ENCODE data around the gene GALNT10.
A peak's percentile ranks its signal among the peaks of the same experiment; 100 is the strongest.

Gene GALNT10

DNA sequence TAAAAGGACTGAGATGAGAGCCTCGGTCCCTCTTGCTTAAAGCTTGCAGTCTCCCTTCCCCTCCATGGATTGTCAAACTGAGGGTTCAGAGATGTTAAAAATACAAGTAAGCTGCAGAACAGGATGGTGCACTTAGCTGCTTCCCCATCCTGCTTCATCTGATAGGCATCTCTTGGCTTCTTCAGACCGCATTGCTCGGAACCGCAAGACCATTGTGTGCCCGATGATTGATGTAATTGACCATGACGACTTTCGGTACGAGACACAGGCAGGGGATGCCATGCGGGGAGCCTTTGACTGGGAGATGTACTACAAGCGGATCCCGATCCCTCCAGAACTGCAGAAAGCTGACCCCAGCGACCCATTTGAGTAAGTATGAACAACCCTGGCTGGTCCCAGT lies 189.7 kb downstream of the GALNT10 start:
- no peak for DNase-seq (ENCODE audit: low read depth)

DNA sequence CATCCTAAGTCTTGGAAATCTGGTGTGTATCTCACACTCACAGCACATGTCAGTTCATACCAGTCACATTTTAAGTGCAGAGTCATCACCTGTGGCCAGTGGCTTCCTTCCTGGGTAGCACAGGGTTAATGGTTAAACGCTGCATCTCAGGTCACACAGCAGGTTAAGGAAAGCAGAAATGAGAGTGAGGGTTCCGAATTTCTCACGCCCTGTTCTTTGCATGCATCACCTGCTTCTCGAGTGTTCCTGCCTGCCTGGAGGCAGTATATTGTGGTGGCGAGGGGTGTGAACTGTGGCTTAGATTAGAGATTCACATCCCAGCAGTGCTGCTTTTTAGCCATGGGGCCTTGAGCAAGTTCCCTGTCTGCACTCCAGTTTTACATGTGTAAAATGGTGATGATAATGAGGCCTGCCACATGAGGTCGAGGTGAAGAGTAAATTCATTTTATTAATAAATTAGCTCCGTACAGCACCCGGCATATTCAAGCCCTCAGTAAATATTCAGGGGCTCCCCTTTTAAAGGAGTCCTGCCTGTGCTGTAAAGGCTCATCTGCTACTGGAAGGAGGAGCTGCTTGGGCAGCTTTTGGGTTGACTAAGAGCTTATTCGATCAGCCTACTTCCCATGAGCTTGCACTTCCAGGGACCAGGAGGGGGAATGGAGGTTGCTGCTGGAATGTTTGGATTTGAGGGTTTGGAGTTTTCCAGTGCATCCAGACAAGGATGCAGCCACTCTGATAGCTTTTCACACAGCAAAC lies 194.1 kb downstream of the GALNT10 start:
- DNase-seq (ENCODE audit: low read depth), result no peak

DNA sequence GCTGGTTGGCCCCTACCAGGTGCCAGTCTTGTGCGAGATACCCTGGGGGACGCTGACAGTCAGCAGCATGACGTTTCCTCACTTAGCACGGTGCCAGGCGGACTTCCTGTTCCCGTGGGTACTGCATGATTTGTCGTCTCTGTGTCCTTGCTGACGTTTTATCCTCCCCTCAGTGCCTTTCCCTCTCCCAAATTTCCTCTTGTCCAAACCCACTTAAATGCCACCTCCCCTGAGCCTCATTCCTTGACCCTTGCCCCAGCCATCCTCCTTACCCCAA lies 194.6 kb downstream of the GALNT10 start:
- no peak for DNase-seq (ENCODE audit: low read depth)

DNA sequence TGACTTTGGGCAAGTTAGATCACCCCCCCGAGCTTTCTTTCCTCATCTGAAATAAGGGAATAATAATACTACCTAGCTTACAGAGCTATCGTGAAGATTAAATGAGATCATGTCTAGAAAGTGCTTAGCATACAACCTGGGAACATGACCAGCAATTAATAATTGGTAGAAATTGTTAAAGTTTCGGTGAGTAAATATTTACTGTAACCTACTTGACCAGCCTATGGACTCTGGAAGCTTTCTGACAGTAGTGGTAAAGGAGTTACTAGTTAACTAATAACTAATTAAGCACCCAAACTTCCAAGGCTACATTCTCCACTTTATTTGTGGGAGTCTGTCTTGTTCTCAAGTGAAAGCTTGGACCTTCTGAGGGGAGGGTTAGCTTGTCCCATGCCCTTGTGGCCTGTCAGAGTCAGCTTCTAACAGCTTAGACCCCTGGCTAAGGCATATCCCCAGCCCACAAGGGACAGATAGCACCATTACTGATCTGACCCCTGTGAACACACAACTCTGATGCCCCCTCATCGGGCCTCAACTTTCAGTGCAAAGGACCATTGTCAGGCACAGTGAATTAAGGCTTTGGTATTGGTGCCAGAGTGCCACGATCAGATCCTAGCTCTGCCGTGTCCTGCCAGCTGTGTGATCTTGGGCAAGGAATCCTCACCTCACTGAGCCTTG lies 196.6 kb downstream of the GALNT10 start:
- DNase-seq (ENCODE audit: low read depth), result no peak

DNA sequence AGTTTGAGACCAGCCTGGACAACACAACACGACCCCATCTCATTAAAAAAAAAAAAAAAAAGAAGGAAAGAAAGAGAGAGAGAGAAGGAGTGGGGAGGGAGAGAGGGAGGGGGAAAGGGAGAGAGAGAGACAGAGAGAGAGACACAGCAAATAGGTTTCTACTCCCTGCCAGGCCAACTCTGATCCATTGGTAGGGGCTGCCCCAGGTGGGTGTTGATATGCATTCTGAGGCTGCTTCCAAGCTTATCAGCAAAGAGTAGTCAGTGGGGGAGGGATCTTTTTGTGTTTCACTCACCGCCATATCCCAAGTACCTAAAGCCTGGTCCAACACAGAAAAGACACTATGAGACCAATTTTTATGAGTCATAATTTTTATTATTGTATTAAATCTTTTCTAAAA lies 198.3 kb downstream of the GALNT10 start:
- no peak for DNase-seq (ENCODE audit: low read depth)

DNA sequence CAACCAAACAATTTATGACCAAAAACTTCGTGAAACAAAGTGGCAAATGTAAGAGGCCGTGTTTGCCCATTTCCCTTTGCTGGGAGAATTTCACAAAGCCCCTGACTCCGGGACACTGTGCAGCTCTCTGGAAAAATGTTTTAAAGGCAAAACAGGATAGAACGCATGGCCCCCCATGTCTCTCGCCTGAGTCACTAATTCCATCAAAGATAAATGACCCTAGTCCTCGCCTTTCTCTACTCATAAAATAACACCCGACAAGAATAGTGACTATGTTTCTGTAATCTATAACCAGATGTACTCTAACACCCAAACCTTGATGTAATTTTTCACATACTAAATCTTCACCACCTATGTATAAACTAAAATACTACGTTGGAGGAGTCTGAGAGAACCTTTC lies 199.6 kb downstream of the GALNT10 start:
- no peak for DNase-seq (ENCODE audit: low read depth)

DNA sequence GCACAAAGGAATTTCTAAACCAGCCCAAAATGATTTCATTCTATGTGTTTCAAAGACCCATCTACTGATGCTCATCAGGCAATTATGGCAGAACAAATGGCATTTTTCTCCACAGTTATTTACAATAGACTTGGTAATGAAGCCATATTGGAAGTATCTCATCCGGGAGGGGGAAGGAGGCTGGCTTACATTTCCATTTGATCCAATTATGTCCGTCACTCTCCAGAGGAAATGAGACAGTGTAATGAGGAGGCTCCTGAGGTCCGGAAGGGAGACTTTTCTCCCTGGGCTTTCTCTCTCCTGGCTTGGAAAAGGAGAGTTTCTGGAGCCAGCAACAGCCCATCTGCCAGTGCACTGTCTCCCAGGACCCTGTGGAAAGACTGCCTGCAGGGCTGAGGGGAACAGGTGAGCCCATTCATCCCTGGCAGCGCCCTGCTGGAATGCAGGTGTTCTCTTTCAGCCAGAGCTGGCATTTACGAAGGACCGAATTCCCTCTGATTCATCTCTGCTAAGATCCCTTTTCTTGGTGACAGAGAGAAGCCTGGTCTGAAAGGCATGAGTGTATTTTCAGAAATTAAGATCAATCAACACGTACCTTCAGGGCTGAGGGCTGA lies 200.3 kb downstream of the GALNT10 start:
- DNase-seq (ENCODE audit: low read depth), result no peak

DNA sequence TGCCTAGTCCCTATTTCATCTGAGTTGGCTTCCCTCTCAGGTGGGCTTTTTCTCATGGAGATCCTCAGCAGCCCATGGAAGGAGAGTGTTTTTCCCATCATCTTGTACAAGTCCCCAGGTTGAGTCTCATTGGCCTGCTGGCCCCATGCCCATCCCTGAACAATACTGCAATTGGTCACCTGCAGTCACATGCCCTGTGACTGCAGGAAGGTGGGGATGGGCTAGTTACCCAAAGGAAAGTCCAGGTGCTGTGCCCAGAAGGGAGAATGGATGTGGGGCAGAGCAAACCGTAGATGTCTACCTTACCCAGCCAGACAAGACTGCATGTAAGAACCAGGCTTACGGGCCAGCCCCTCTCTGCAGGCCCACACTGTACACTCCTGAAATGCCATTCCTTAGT lies 201.3 kb downstream of the GALNT10 start:
- DNase-seq (ENCODE audit: low read depth), result no peak

DNA sequence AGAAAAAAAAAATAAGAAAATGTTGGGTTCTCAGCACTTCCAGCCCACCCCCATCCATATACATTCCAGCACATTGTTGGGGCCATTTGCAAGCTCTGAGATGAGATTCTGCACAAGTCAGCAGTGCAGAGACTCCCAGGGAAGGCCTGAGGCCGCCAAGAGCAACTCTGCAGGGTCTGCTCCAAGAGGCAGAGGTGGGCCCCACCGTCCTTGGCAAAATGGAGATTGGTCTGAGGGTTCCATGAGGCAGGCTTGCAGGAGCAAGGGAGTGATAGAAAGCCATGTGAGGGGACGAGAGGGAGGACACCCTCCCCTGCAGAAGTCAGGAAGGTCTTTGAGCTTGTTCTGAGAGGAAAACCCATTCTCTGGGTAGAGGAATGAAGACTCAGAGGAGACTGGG lies 203.3 kb downstream of the GALNT10 start:
- DNase-seq (ENCODE audit: low read depth), result no peak

DNA sequence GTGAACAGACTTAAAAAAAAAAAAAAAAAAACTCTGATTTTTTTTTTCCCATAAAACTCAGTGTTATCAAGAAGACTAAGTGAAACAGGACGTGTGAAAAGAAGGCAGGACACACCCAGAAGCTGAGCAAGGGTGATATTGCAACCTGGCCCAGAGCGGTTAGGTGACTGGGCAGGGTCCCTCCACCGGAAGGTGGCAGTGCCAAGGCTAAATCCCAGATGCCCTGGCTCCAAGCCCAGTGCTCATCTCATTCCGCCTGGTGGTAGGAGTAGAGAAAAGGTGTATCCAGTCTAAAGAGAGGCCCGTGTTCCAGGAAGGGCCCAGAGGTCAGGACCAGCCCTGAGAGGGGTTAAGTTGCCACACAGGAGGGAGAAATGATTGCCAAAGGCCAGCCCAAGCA lies 203.8 kb downstream of the GALNT10 start:
- DNase-seq (ENCODE audit: low read depth), result no peak

DNA sequence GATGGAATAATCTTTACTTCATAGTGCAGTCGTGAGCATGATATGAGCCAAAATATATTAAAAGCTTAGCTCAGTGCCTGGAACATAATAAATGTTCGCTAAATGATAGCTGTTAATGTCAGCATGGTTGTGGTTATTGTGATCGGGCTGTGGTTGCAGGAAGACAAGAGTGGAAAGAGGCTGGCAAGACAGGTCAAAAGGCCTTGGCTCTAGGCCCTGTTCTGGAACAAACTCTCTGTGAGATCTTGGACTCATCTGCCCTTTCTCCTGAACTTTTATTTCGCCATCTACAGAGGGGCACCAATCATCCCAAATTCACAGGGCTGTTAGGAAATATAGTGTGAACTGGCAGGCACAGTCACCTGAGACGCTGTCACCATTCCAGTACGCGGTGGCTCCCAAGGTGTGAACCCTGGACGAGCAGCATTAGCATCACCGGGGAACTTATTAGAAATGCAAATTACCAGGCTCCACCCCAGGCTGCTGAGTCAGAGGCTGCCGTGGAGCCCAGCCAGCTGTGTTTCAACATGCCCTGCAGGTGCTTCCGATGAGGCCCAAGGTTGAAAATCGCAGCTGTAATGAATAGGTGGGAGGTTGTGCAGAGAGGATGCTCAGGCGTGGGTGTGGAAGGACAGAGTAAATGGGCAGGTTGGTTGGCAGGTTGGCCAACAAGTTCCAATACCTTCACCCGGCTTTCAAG lies 205.0 kb downstream of the GALNT10 start:
- DNase-seq (ENCODE audit: low read depth), result no peak

DNA sequence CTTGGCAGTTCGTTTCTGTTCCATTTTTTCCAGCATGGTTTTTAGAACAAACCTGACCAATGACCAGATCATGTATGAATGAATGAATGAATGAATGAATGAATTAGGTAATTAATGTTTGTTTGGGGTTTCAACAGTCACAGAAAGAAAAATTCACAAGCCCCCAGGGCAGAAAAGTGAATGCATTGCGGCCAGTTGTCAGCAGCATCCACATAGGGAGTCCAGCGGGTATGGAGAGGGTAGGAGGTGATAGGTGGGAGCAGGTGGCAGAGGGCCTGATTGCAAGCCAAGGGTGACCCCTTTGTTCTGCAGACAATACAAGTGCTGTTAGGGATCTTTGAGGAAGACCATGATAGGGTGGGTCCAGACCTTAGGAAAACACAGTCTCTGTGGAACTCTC lies 205.6 kb downstream of the GALNT10 start:
- no peak for DNase-seq (ENCODE audit: low read depth)

DNA sequence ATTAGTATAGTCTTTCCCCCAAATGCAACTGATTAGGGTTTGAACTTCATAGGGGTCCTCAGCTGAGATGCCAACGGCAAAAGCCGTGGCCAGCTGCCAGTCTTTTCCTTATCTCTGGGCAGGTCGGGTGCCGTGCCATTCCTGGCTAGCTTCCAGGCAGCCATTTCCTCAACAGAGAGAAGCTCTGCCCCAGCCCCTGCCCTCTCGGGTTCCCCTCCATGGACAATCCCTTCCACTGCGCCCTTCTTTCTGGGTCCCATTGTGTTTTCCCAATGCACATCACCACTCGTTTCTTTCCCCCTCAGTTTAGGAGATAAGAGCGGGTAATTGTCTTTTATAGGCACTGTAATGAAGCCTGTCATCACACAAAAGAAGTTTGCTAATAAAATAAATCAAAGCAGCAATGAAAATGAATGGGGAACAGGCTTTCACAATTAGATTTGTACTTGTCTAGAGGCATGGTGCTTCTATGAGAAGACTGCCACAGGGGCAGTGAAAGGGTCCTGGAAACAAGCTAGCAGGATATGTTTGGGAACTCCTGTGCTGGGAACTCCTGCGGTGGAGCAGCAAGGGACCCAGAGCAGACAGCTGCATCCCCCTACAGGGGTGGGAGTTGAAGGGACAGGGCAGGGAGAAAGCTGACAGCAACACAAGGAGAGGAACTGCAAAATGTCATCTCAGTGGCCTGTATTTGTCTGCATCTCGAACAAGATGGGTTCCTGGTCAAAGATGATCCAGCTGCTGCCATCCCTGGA lies 207.3 kb downstream of the GALNT10 start:
- no peak for DNase-seq (ENCODE audit: low read depth)

DNA sequence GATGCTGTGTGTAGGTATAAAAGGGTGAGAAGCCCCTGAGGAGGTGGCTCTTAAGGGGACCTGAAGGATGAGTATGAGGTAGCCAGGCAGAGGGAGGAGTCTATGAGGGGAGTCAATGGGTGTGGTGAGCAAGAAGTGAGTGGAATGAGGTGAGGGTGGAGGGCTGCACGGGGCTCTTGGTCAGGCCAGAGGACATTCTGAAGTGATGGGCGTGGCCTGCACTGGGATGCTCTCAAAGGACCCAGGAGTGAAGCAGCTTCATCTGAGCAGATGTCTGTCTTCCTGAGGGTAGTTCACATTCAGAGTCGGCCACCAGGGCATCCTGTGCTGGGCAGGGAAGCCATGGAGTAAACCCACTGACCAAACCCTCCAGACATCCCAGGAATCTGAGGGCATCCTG lies 210.1 kb downstream of the GALNT10 start:
- no peak for DNase-seq (ENCODE audit: low read depth)

DNA sequence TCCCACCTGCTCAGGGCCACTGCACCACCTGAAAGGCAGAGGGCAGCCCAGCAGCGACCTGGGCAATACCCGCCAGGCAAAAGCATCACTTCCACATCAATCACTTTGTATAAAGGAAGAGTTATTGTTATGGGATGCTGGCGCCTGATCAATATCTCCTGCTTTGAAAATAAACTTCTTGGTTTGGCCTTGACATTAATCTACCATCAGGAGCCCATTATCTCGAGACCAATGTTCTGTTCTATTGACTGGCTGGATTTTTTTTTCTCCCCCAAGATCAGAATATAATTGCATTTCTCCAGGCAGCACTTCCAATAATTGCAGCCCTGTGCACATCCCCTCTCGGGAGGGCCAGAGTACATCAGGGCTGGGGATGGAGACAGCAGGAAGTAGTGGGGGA lies 210.8 kb downstream of the GALNT10 start:
- DNase-seq (ENCODE audit: low read depth), result no peak

DNA sequence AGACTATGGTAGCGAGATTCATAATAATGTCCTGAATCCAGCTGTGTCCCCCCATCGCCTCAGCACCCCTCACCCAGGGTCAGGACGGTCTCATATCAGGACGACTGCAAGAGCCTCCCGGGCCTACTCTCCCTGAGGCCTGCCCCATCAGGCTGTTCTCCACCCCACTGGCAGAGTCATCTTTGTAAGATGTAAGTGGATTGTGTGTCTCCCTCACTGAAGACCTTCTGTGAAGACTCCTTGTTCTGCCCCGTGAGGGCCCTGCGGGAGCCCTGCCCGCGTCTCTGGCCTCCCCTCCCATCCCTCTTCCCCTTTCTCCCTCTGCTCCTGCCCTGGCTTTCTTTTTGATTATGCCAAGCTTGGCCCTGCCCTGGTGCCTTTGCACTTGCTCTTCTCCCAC lies 211.4 kb downstream of the GALNT10 start:
- DNase-seq (ENCODE audit: low read depth), result no peak

DNA sequence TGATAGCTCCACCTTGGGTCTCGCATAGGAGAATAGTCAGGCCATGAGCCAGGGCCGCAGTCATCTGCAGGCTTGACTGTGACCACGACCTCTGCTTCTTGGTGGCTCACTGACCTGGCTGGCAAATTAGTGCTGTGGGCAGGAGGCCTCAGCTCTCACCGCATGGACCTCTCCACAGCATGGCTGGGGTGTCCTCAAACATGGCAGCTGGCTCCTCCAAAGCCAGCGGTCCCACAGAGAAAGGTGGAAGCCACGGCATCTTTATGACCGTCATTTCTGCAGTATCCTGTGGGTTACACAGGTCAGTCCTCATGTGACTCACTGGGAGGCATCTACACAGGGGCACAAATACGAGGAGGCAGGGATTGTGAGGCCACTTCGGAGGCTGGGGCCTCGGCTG lies 212.1 kb downstream of the GALNT10 start:
- DNase-seq (ENCODE audit: low read depth), result no peak

DNA sequence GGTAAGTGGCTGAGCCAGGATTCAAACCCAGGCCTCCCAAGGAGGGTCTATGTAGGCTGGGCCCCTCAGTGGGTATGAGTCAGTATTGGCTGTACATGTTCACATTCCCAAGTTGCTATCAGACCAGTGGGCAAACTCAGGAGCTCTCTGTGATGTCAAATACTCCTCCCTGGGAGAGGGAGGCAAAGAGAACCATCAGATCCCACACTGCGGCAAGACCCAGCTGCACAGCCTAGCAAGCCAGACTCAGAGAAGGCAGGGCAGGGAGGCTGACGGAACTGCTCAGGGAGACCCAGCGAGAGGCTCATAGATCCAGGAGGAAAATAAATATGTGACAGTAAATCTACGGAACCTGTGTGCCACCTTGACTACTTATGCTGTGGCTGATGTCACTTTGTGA lies 212.7 kb downstream of the GALNT10 start:
- no peak for DNase-seq (ENCODE audit: low read depth)

DNA sequence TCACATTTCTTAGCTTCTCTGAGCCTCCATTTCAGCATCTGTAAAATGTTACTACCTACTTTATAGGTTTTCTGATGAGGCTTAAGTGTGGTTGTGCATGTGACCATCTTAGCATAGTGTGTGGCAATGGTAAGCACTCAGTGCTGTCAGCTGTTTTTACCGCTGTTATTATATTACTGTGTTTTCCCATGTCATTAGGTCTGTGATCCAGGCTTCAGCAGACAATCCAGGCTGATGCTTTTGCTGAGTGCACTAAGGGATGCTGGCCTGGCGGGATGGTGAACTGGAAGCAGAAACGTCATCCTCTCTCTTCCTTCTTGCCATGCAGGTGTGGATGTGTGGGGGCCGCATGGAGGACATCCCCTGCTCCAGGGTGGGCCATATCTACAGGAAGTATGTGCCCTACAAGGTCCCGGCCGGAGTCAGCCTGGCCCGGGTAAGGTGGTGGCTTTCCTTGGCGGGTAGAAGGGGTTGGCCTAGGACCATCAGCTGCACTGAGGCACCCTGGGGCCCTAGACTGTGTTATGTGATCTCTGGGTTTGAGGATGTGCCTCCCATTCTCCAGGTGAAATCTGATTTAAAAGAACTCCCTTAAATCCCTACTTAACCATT lies 213.3 kb downstream of the GALNT10 start:
- DNase-seq (ENCODE audit: low read depth), result no peak

DNA sequence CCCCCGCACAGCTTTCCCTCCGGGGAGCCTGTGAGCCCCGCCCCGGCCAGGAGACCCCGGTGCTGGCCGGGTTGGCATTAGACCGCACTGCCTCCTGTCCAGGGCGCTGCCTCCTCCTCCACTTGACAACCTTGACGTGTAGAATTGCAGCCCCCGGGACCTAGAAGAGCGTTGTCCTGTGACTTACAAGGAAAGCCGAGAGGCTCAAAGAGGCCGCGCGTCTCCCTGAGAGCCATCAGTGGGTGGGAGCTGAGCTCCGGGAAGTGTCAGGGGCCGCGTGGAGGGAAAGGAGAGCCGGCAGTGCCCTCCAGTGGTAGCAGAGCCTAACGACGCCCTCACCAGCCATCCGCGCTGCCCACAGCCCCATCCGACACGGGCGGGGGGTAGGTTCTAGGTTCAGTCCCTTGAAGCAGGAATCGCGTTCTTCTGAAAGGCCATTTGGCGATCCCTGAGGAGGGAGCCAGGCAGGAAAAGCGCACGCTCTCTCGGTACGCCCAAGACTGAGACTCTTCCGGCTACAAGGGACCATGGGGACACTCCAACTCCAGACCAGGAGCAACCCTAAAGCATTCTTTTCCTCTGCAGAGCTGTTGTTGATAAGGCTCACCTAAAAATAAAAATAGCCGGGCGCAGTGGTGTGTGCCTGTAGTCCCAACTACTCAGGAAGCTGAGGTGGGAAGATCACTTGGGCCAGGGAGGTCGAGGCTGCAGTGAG lies 214.7 kb downstream of the GALNT10 start:
- peak; percentile 57 for DNase-seq (ENCODE audit: low read depth)

DNA sequence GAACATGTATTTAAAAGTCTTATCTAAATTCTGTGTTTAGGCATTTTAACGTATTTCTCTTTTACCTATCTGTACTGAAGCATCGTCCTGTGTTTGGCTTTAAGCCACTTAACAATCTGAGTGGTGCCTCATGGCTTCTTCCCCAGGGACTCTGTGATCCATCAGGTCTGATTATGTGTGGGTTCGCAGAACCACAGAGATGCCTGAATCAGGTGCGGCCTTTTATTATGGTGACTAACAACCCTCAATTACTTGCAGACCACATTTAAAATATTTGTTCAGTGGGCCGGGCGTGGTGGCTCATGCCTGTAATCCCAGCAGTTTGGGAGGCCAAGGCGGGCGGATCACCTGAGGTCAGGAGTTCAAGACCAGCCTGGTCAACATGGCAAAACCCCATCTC lies 215.7 kb downstream of the GALNT10 start:
- no peak for DNase-seq (ENCODE audit: low read depth)

Data from activated T-cell treated with anti-CD3 and anti-CD28 coated beads for 1 hour (primary cell).